ENCODE data around the gene CATSPERD.

The CATSPERD gene

DNA sequence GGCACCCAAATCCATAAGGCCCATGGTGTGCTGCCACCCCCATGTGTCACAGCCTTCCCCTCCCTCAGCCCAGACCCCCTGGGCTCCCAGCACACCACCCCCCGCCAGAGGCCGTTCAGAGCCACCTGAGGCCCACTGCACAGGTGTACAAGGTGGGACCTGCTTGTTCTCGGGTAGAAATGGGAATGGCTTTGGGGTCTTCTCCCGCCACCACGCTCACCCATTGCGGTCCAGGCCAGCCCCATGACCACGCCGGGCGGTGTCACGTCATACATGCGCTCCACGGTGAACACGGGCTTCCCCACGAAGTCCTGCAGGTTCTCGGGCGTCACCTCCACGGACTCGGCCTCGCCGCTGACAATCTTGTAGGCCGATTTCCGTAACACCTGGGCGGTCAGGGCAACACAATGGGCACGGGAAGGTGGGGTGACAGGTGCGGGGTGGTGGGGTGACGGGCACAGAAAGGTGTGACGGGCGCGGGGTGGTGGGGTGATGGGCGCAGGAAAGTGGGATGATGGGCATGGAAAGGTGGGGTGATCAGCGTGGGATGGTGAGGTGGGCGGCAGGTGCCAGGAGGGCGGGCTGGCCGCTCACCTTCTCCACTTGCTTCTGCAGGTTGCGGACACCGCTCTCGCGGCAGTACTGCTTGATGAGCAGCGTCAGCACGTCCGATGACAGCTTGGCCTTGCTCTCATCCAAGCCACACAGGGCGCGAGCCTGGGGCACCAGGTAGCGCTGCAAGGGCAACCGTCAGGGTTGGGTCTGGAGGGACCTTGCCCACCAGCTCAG lies 26.1 kb upstream of the CATSPERD start:
- TF ChIP-seq, protein P1, sequence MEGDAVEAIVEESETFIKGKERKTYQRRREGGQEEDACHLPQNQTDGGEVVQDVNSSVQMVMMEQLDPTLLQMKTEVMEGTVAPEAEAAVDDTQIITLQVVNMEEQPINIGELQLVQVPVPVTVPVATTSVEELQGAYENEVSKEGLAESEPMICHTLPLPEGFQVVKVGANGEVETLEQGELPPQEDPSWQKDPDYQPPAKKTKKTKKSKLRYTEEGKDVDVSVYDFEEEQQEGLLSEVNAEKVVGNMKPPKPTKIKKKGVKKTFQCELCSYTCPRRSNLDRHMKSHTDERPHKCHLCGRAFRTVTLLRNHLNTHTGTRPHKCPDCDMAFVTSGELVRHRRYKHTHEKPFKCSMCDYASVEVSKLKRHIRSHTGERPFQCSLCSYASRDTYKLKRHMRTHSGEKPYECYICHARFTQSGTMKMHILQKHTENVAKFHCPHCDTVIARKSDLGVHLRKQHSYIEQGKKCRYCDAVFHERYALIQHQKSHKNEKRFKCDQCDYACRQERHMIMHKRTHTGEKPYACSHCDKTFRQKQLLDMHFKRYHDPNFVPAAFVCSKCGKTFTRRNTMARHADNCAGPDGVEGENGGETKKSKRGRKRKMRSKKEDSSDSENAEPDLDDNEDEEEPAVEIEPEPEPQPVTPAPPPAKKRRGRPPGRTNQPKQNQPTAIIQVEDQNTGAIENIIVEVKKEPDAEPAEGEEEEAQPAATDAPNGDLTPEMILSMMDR (IDR thresholded peaks at IDR 0.05; ENCODE audit: poor library complexity, severe bottlenecking), result no peak
- Histone ChIP-seq H3K4me1 (ENCODE audit: insufficient read depth, poor library complexity, severe bottlenecking) (no peaks in the 10 kb centered on the region), H3K36me3 (ENCODE audit: low read depth) (peaks cover 76% of the 10 kb centered on the region), H3K27me3 (ENCODE audit: insufficient read depth, poor library complexity, severe bottlenecking) (no peaks in the 10 kb centered on the region), H3K9me3 (ENCODE audit: severe bottlenecking) (no peaks in the 10 kb centered on the region), H3K4me3 (ENCODE audit: severe bottlenecking) (no peak overlapping the region), H3K27ac (ENCODE audit: poor library complexity, severe bottlenecking) (no peak overlapping the region)
- ATAC-seq (ENCODE audit: low read depth) (no peak), DNase-seq (ENCODE audit: low spot score) (no peak)

DNA sequence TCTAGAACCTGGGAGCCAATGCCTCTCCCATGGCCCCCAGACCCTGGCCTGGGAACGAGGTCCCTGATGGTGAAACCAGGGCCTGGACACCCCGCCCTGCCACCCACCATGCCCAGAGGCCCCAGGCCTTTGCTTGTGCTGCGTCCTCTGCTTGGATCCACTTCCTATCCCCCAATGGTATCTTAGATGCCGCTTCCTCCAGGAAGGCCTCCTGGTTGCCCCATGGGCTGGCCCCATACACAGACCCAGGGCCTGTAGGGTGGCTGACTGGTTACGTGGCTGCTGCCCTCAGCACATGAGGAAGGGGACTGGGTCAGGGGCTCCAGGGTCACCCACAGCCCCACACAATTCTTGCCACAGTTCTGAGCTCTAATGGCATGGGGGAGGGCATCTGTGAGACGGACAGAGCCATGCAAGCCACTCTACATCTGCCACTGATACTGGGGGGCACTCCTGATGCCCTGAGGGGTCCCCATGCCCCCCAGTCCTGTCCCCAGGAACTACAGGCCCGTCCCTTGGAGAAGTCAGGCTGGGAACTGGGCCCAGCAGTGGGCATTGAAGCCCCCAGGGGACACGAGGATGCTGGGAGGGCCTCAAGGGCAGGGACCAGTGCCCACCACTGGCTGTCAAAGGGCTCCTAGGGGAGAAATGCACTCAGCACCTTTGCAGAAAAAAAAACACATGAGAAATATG lies 25.3 kb upstream of the CATSPERD start:
- no peak for DNase-seq (ENCODE audit: low spot score)
- Histone ChIP-seq H3K27me3 (ENCODE audit: insufficient read depth, poor library complexity, severe bottlenecking) (no peaks in the 10 kb centered on the region), H3K4me3 (ENCODE audit: severe bottlenecking) (no peak overlapping the region), H3K9me3 (ENCODE audit: severe bottlenecking) (no peaks in the 10 kb centered on the region), H3K4me1 (ENCODE audit: insufficient read depth, poor library complexity, severe bottlenecking) (no peaks in the 10 kb centered on the region), H3K36me3 (ENCODE audit: low read depth) (peaks cover 84% of the 10 kb centered on the region), H3K27ac (ENCODE audit: poor library complexity, severe bottlenecking) (no peak overlapping the region)
- no peak for ATAC-seq (ENCODE audit: low read depth)
- TF ChIP-seq, protein P1 (IDR thresholded peaks at IDR 0.05; ENCODE audit: poor library complexity, severe bottlenecking), result no peak

DNA sequence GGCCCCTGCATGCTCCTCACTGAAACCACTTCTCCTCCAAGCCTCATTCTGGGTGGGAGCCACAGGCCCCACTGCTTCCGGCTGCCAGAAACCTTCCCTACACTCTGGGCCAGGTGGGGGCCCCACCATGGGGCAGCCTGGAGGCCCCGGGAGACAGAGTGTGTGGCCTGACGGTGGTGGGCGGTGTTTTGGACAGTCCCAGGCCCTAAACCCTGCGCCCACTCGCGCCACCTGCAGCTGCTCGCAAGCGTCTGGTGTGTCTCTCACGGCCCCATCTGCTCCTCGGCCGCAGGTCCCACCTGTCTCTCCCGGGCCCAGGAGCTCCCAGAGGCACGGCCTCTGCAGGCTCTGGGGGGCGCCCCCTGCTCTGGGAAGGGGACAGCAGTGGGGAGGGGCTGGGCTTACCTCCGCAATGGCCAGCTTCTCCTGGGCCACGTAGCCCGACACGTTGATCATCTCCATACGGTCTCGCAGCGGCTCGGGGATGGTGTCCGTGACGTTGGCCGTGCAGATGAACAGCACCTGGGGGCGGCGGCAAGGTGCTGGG lies 24.7 kb upstream of the CATSPERD start:
- Histone ChIP-seq H3K4me1 (ENCODE audit: insufficient read depth, poor library complexity, severe bottlenecking) (no peaks in the 10 kb centered on the region), H3K27ac (ENCODE audit: poor library complexity, severe bottlenecking) (no peak overlapping the region), H3K9me3 (ENCODE audit: severe bottlenecking) (no peaks in the 10 kb centered on the region), H3K4me3 (ENCODE audit: severe bottlenecking) (no peak overlapping the region), H3K27me3 (ENCODE audit: insufficient read depth, poor library complexity, severe bottlenecking) (no peaks in the 10 kb centered on the region), H3K36me3 (ENCODE audit: low read depth) (peaks cover 90% of the 10 kb centered on the region)
- ATAC-seq (ENCODE audit: low read depth) (no peak), DNase-seq (ENCODE audit: low spot score) (no peak)
- TF ChIP-seq, protein P1 (IDR thresholded peaks at IDR 0.05; ENCODE audit: poor library complexity, severe bottlenecking), result no peak

DNA sequence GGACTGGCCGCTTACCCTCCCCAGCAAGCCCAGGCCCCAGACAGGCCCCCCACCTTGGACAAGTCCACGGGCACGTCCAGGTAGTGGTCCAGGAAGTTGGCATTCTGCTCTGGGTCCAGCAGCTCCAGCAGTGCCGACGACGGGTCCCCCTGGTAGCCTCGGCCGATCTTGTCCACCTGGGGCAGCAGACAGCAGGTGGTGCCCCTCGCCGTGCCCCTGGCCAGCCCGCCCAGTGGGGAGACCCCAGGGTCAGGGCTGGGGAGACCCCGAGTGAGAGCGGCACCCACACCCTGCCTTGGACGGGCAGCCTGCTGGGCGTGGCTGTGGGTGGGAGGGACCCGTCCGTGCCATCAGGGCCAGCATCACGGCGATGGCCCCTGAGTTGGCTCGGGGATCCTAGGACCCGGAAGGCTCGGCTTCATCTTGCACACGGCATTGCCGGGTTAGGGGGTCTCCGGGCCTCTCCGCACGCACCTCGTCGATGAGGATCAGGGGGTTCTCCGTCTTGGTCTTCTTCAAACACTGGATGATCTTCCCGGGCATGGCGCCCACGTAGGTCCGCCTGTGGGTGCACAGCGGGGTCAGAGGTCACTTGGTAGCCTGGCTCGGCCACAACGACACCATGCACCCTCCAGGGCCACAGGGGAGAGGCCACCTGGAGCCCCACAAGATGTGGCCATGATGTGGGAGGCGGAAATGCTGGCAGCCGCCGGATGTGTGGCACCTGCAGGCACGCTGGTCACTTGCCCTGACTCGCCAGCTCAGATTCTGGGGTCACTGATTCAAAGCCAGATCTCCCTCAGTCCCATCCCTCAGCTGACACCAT lies 24.0 kb upstream of the CATSPERD start:
- Histone ChIP-seq H3K27ac (ENCODE audit: poor library complexity, severe bottlenecking) (no peak overlapping the region), H3K9me3 (ENCODE audit: severe bottlenecking) (no peaks in the 10 kb centered on the region), H3K36me3 (ENCODE audit: low read depth) (peaks cover 89% of the 10 kb centered on the region), H3K4me3 (ENCODE audit: severe bottlenecking) (no peak overlapping the region), H3K4me1 (ENCODE audit: insufficient read depth, poor library complexity, severe bottlenecking) (no peaks in the 10 kb centered on the region), H3K27me3 (ENCODE audit: insufficient read depth, poor library complexity, severe bottlenecking) (no peaks in the 10 kb centered on the region)
- DNase-seq (ENCODE audit: low spot score) (no peak), ATAC-seq (ENCODE audit: low read depth) (no peak)
- TF ChIP-seq, protein P1 (IDR thresholded peaks at IDR 0.05; ENCODE audit: poor library complexity, severe bottlenecking), result no peak
